Measurements from ENCODE around the gene SIGLEC11.

DNA sequence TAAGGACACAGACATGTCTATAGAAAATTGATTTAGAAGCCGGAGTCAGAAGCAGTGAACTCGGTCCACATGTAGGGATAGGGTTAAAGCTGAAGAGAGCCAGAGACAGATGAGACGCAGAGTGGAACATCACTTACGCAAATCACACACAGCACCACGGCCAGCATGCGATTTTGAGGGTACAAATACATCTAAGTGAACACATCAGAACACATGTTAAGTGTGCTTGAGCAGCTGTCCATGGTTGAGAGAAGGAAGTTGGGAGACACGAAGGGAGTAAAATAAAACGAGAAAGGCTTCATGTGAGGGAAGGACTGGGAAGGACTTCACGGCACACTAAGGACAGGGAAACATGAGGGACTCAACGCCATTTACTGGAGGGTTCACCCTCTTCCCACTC is 25.4 kb upstream of the SIGLEC11 start:
- TF ChIP-seq, protein P1, sequence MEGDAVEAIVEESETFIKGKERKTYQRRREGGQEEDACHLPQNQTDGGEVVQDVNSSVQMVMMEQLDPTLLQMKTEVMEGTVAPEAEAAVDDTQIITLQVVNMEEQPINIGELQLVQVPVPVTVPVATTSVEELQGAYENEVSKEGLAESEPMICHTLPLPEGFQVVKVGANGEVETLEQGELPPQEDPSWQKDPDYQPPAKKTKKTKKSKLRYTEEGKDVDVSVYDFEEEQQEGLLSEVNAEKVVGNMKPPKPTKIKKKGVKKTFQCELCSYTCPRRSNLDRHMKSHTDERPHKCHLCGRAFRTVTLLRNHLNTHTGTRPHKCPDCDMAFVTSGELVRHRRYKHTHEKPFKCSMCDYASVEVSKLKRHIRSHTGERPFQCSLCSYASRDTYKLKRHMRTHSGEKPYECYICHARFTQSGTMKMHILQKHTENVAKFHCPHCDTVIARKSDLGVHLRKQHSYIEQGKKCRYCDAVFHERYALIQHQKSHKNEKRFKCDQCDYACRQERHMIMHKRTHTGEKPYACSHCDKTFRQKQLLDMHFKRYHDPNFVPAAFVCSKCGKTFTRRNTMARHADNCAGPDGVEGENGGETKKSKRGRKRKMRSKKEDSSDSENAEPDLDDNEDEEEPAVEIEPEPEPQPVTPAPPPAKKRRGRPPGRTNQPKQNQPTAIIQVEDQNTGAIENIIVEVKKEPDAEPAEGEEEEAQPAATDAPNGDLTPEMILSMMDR (IDR thresholded peaks at IDR 0.05; ENCODE audit: insufficient read depth, low read length, poor library complexity, severe bottlenecking): no peak
- no peak for TF ChIP-seq EZH2phosphoT487 (conservative IDR thresholded peaks at IDR 0.05; ENCODE audit: low read length)

Measured in SU-DHL-6 (cell line).